MM.1S (cell line): ENCODE measurements around the gene MTF1.

ENCODE experiments used
- EZH2 ChIP-seq: fragments of 300-600 bp; sonication (generic); optimal IDR thresholded peaks from 2 replicates; pipeline ENCODE3; 2017; ENCODE audit warnings: low read depth, mild to moderate bottlenecking, antibody characterized with exemption, low read length, mixed read lengths
- TF ChIP-seq, protein P1 (sequence below): fragments of 300-600 bp; sonication (generic); IDR thresholded peaks from 2 replicates; pipeline ENCODE4 v1.5.1; 2016; ENCODE audit warnings: antibody characterized with exemption, low read length, mixed read lengths

- TF ChIP-seq, protein P1, sequence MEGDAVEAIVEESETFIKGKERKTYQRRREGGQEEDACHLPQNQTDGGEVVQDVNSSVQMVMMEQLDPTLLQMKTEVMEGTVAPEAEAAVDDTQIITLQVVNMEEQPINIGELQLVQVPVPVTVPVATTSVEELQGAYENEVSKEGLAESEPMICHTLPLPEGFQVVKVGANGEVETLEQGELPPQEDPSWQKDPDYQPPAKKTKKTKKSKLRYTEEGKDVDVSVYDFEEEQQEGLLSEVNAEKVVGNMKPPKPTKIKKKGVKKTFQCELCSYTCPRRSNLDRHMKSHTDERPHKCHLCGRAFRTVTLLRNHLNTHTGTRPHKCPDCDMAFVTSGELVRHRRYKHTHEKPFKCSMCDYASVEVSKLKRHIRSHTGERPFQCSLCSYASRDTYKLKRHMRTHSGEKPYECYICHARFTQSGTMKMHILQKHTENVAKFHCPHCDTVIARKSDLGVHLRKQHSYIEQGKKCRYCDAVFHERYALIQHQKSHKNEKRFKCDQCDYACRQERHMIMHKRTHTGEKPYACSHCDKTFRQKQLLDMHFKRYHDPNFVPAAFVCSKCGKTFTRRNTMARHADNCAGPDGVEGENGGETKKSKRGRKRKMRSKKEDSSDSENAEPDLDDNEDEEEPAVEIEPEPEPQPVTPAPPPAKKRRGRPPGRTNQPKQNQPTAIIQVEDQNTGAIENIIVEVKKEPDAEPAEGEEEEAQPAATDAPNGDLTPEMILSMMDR, result peak; percentile 93
- TF ChIP-seq EZH2, result no peak
Measured at GRCh38 chr1:37859507-37860345, at the start of gene MTF1.
